SK-N-SH (cell line): ENCODE measurements around the gene SLC2A10.

Experiments
- CTCF ChIP-seq: fragments of 200-600 bp; sonication (generic); IDR thresholded peaks from 2 replicates; pipeline ENCODE4 v1.6.1; 2017; ENCODE audit warnings: antibody characterized with exemption, mild to moderate bottlenecking, moderate library complexity
- NRF1 ChIP-seq: IDR thresholded peaks from 2 replicates; pipeline ENCODE4 v1.6.1; 2012; ENCODE audit warnings: low read depth, mild to moderate bottlenecking, low read length
- POLR2AphosphoS5 ChIP-seq: IDR thresholded peaks from 2 replicates; pipeline ENCODE4 v1.6.1; 2012; ENCODE audit warnings: low read depth, low read length
- TAF1 ChIP-seq: IDR thresholded peaks from 2 replicates; pipeline ENCODE4 v1.6.1; 2012; ENCODE audit warnings: low read depth, mild to moderate bottlenecking, low read length, moderate library complexity, borderline replicate concordance
- TEAD4 ChIP-seq: IDR thresholded peaks from 2 replicates; pipeline ENCODE4 v1.4.0; 2012; ENCODE audit warnings: mild to moderate bottlenecking, borderline replicate concordance; ENCODE audit not compliant: insufficient read depth
- USF1 ChIP-seq: IDR thresholded peaks from 2 replicates; pipeline ENCODE4 v1.4.0; 2012; ENCODE audit warnings: low read depth, borderline replicate concordance
- TF ChIP-seq, protein P1 (sequence below): fragments of 150-350 bp; IDR thresholded peaks from 2 replicates; pipeline ENCODE4 v1.6.1; 2017; ENCODE audit warnings: antibody characterized with exemption, low read length, low read depth, borderline replicate concordance
- TF ChIP-seq, protein P2 (sequence below): IDR thresholded peaks from 2 replicates; pipeline ENCODE4 v1.4.0; 2012; ENCODE audit warnings: low read depth, borderline replicate concordance
- TF ChIP-seq, protein P3 (sequence below): IDR thresholded peaks from 2 replicates; pipeline ENCODE4; 2012

DNA sequence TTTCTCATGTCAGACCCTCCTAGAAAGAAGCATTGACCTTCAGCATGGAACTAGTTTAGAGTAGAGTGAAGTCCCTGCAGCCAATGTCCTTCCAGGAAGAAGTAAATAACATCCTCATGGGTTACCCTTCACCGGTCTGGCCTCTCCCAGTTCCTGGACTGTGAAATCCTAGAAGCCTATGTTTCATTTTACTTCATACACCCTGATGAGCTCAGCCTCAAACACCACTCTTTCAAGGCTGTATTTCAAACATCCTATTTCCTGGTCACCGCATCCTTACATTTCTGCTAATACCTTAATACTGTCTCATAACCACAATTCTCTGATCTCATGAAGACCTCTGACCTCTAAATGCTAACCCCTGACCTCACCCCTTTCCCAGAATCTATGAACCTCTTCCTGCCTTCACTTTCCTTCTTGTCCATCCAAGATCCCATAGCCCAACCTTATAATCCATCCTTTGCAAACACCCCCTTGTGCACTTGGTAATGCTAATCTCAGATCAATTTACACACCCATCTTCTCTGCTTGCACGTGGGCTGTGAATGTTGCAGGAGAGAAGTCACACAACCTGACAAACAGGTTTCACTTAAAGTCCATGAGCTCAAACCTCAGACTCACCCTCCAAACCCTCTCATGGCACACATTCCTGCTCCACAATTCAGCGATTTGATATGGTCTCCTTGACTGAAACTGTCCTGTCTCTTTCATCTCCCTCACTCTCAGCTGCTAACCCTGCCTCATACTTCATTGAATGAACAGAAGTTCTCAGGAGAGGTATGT, 30.2 kb downstream of the SLC2A10 start:
- TF ChIP-seq CTCF (no peak), POLR2AphosphoS5 (no peak), TEAD4 (no peak), TAF1 (no peak), NRF1 (no peak), USF1 (no peak)
- TF ChIP-seq, protein P1, sequence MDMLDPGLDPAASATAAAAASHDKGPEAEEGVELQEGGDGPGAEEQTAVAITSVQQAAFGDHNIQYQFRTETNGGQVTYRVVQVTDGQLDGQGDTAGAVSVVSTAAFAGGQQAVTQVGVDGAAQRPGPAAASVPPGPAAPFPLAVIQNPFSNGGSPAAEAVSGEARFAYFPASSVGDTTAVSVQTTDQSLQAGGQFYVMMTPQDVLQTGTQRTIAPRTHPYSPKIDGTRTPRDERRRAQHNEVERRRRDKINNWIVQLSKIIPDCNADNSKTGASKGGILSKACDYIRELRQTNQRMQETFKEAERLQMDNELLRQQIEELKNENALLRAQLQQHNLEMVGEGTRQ = no peak
- TF ChIP-seq, protein P2, sequence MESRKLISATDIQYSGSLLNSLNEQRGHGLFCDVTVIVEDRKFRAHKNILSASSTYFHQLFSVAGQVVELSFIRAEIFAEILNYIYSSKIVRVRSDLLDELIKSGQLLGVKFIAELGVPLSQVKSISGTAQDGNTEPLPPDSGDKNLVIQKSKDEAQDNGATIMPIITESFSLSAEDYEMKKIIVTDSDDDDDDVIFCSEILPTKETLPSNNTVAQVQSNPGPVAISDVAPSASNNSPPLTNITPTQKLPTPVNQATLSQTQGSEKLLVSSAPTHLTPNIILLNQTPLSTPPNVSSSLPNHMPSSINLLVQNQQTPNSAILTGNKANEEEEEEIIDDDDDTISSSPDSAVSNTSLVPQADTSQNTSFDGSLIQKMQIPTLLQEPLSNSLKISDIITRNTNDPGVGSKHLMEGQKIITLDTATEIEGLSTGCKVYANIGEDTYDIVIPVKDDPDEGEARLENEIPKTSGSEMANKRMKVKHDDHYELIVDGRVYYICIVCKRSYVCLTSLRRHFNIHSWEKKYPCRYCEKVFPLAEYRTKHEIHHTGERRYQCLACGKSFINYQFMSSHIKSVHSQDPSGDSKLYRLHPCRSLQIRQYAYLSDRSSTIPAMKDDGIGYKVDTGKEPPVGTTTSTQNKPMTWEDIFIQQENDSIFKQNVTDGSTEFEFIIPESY = no peak
- TF ChIP-seq, protein P3, sequence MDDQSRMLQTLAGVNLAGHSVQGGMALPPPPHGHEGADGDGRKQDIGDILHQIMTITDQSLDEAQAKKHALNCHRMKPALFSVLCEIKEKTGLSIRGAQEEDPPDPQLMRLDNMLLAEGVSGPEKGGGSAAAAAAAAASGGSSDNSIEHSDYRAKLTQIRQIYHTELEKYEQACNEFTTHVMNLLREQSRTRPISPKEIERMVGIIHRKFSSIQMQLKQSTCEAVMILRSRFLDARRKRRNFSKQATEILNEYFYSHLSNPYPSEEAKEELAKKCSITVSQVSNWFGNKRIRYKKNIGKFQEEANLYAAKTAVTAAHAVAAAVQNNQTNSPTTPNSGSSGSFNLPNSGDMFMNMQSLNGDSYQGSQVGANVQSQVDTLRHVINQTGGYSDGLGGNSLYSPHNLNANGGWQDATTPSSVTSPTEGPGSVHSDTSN = no peak
